SJSA1 (cell line): Measurements from ENCODE around the gene SLC38A1. TPM values are rescaled to one million over a fixed set of nuclear protein-coding genes. Genes with fewer than 3 reads are reported as not detected.

Experiments used
- DNase-seq, 2 experiments: peaks; one replicate each; pipeline ENCODE4 v3.0.0-alpha.2; 2015 to 2020; ENCODE audit warnings: low spot score in 2 of 2, low read depth in 1 of 2
- H3K27ac ChIP-seq: fragments of 250-450 bp; sonication (Bioruptor Pico); 2 replicates; pipeline ENCODE4 v1.5.1; 2020; ENCODE audit warnings: mild to moderate bottlenecking, moderate library complexity
- H3K27me3 ChIP-seq: fragments of 250-450 bp; sonication (Bioruptor Pico); replicated peaks from 2 replicates; pipeline ENCODE4 v1.5.1; 2020; ENCODE audit warnings: mild to moderate bottlenecking, moderate library complexity
- H3K36me3 ChIP-seq: fragments of 250-450 bp; sonication (Bioruptor Pico); 2 replicates; pipeline ENCODE4 v1.5.1; 2020; ENCODE audit warnings: mild to moderate bottlenecking
- H3K4me1 ChIP-seq: fragments of 250-450 bp; sonication (Bioruptor Pico); replicated peaks from 2 replicates; pipeline ENCODE4 v1.6.1; 2021; ENCODE audit warnings: mild to moderate bottlenecking
- H3K4me3 ChIP-seq: fragments of 250-450 bp; sonication (Bioruptor Pico); 2 replicates; pipeline ENCODE4 v1.5.1; 2020; ENCODE audit warnings: mild to moderate bottlenecking
- H3K9me3 ChIP-seq: fragments of 250-450 bp; sonication (Bioruptor Pico); replicated peaks from 2 replicates; pipeline ENCODE4 v1.5.1; 2020; ENCODE audit warnings: mild to moderate bottlenecking
- total RNA-seq: library from RNA; depleted of rRNA; stranded (reverse); fragments of >200 nt; shearing (Covaris generic); gene quantifications from 2 replicates; pipeline ENCODE4 v1.2.3, GENCODE V29; 2014

The SLC38A1 gene
- total RNA-seq, 1 experiment from 2014 or later: 15.6 TPM

- Histone ChIP-seq H3K36me3 (no peaks in the 10 kb centered on the region), H3K9me3 (no peaks in the 10 kb centered on the region; the same call in 1 of the 2 replicates), H3K4me1 (peaks cover 30% of the 10 kb centered on the region), H3K27ac (no peak overlapping the region), H3K27me3 (no peaks in the 10 kb centered on the region), H3K4me3 (peak overlapping the region; percentile 54)
- no peak for DNase-seq
Observed at GRCh38 chr12:46269429-46270241, 792 bp upstream of the SLC38A1 start.

- DNase-seq: peak in 1 of 2 experiments; percentile 38
- Histone ChIP-seq H3K27ac (peak overlapping the region; percentile 16), H3K27me3 (no peaks in the 10 kb centered on the region), H3K4me3 (peak overlapping the region; percentile 54), H3K9me3 (no peaks in the 10 kb centered on the region; the same call in 1 of the 2 replicates), H3K36me3 (no peaks in the 10 kb centered on the region), H3K4me1 (peaks cover 30% of the 10 kb centered on the region)
Observed at GRCh38 chr12:46267825-46268582, 839 bp downstream of the SLC38A1 start.

GRCh38 chr12:46267575-46267824 is 1.3 kb downstream of the SLC38A1 start:
- Histone ChIP-seq H3K36me3 (no peaks in the 10 kb centered on the region), H3K27ac (no peak overlapping the region), H3K9me3 (no peaks in the 10 kb centered on the region; the same call in 1 of the 2 replicates), H3K4me1 (peaks cover 30% of the 10 kb centered on the region), H3K4me3 (peak overlapping the region; percentile 54), H3K27me3 (no peaks in the 10 kb centered on the region)
- no peak for DNase-seq

- H3K27me3 ChIP-seq: no peaks in the 10 kb centered on the region
- H3K9me3 ChIP-seq: no peaks in the 10 kb centered on the region; the same call in 1 of the 2 replicates
- no peaks in the 10 kb centered on the region for H3K36me3 ChIP-seq
- H3K4me3 ChIP-seq: peak overlapping the region; percentile 54
- H3K4me1 ChIP-seq: peaks cover 30% of the 10 kb centered on the region
- no peak overlapping the region for H3K27ac ChIP-seq
- peak; percentile 20 to 46 for DNase-seq
Observed at GRCh38 chr12:46266869-46267574, 1.8 kb downstream of the SLC38A1 start.

- no peak overlapping the region for H3K27ac ChIP-seq
- no peak for DNase-seq
- peaks cover 37% of the 10 kb centered on the region for H3K4me1 ChIP-seq
- H3K27me3 ChIP-seq: no peaks in the 10 kb centered on the region
- H3K9me3 ChIP-seq: no peaks in the 10 kb centered on the region; the same call in 1 of the 2 replicates
- no peak overlapping the region for H3K4me3 ChIP-seq
- no peaks in the 10 kb centered on the region for H3K36me3 ChIP-seq
Observed at GRCh38 chr12:46266382-46266791, 2.5 kb downstream of the SLC38A1 start.

GRCh38 chr12:46265734-46266133 is 3.1 kb downstream of the SLC38A1 start:
- Histone ChIP-seq H3K4me3 (no peak overlapping the region), H3K27me3 (no peaks in the 10 kb centered on the region), H3K36me3 (no peaks in the 10 kb centered on the region), H3K4me1 (peaks cover 43% of the 10 kb centered on the region), H3K27ac (no peak overlapping the region), H3K9me3 (no peaks in the 10 kb centered on the region; the same call in 1 of the 2 replicates)
- no peak for DNase-seq

- DNase-seq: no peak
Observed at GRCh38 chr12:46265102-46265501, 3.7 kb downstream of the SLC38A1 start.

GRCh38 chr12:46264057-46264456 is 4.8 kb downstream of the SLC38A1 start:
- DNase-seq: no peak
- Histone ChIP-seq H3K4me3 (no peak overlapping the region), H3K36me3 (no peaks in the 10 kb centered on the region), H3K4me1 (peaks cover 48% of the 10 kb centered on the region), H3K27me3 (no peaks in the 10 kb centered on the region), H3K27ac (no peak overlapping the region), H3K9me3 (no peaks in the 10 kb centered on the region; the same call in 1 of the 2 replicates)

More at GRCh38 chr12:46265102-46265501, 3.7 kb downstream of the SLC38A1 start:
- H3K27me3 ChIP-seq: no peaks in the 10 kb centered on the region
- H3K27ac ChIP-seq: no peak overlapping the region
- H3K4me1 ChIP-seq: peaks cover 50% of the 10 kb centered on the region
- no peaks in the 10 kb centered on the region for H3K36me3 ChIP-seq
- H3K9me3 ChIP-seq: no peaks in the 10 kb centered on the region; the same call in 1 of the 2 replicates
- H3K4me3 ChIP-seq: no peak overlapping the region

- no peak overlapping the region for H3K4me3 ChIP-seq
- H3K36me3 ChIP-seq: no peaks in the 10 kb centered on the region
- peaks cover 41% of the 10 kb centered on the region for H3K4me1 ChIP-seq
- no peaks in the 10 kb centered on the region for H3K27me3 ChIP-seq
- H3K27ac ChIP-seq: no peak overlapping the region
- no peaks in the 10 kb centered on the region for H3K9me3 ChIP-seq
- no peak for DNase-seq
Observed at GRCh38 chr12:46263140-46264016, 5.5 kb downstream of the SLC38A1 start.

- Histone ChIP-seq H3K4me3 (no peak overlapping the region), H3K9me3 (no peaks in the 10 kb centered on the region), H3K27me3 (no peaks in the 10 kb centered on the region), H3K36me3 (no peaks in the 10 kb centered on the region), H3K4me1 (peaks cover 31% of the 10 kb centered on the region), H3K27ac (no peak overlapping the region)
- DNase-seq: no peak
Observed at GRCh38 chr12:46261646-46262045, 7.2 kb downstream of the SLC38A1 start.

GRCh38 chr12:46260913-46261476 is 7.8 kb downstream of the SLC38A1 start:
- no peak overlapping the region for H3K4me3 ChIP-seq
- no peaks in the 10 kb centered on the region for H3K9me3 ChIP-seq
- peaks cover 25% of the 10 kb centered on the region for H3K4me1 ChIP-seq
- H3K36me3 ChIP-seq: no peaks in the 10 kb centered on the region
- no peak for DNase-seq
- no peak overlapping the region for H3K27ac ChIP-seq
- H3K27me3 ChIP-seq: no peaks in the 10 kb centered on the region

GRCh38 chr12:46260124-46260912 is 8.5 kb downstream of the SLC38A1 start:
- H3K4me3 ChIP-seq: no peak overlapping the region
- H3K36me3 ChIP-seq: no peaks in the 10 kb centered on the region
- H3K4me1 ChIP-seq: peaks cover 24% of the 10 kb centered on the region
- DNase-seq: no peak
- no peaks in the 10 kb centered on the region for H3K9me3 ChIP-seq
- H3K27me3 ChIP-seq: no peaks in the 10 kb centered on the region
- peak overlapping the region; percentile 6; the same call in 1 of the 2 replicates for H3K27ac ChIP-seq
